GM21619 (cell line): ENCODE results near the gene KCNN3.
"Not testable (repeated sequence)": the region's sequence is repeated elsewhere in the genome, so short reads cannot be mapped to it uniquely, and the experiment has no call there.

Experiments
- ATAC-seq: cut with Tn5 transposase; IDR thresholded peaks from one replicate; pipeline ENCODE4 v1.9.1; 2021; ENCODE audit not compliant: unreplicated experiment

The KCNN3 gene

DNA sequence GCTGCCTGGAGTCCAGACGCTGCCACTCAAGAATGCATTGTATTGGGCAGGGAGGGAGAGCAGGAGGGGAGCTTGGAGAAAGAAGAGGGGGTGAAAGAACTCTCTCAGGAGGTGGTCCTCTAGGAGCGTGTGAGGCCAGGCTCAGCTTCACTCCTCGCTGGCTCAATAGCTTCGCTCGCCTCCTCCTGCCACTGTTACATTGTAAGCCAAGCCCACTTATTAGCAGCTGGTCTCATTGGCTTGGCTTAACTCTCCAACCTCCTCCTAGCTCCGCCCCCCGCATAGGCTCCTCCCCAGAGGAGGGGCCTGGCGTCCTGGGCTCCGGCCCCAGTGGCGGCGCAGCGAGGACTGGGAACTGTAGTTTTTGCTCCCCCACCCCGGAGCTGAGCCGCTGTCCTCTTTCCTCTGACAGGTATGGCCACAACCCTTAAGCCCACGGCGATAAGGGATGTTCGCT, at the start of gene KCNN3:
KCNN3 (minus strand) TSS at position 167 of the 457 bp plus-strand sequence. CDS start 317 bp downstream, outside the sequence.
- peak; percentile 68 for ATAC-seq

DNA sequence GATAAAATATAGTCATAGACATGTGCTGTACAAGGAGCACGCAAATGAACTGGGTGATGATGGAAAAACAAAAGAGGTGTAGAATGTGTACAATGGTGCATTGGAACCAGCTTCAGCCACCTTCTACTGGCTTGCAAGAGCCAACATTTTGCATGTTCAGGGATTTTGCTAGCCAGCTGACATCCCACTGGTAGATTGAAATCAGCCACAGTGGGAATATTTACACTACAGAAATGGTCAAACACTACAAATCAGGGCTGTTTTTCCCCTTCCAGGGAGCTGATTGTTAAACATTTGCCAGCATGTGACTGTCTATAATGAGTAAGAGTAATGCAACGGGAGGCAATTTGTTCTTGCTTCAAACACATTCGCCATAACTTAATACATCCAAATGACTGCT, 43.2 kb upstream of the KCNN3 start:
- no peak for ATAC-seq

DNA sequence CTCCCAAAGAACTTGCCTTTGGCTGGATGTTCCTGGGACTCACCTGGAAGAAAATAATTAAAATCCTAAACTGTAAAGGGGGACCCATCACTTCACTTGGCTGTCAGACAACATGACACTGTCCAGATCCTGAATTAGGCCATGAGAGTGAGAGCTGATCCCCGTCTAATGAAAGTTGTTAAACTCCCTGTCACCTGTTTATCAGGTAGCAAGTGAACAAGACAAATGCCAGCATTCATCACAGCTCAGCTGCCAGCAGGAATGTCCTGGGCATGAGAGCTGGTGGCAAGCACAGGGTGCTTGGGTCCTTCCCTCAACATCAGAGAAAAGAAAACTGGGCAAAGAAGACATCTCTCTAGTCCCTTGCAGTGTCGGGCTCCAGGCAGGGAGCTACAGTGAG, 42.7 kb upstream of the KCNN3 start:
- ATAC-seq = no peak

DNA sequence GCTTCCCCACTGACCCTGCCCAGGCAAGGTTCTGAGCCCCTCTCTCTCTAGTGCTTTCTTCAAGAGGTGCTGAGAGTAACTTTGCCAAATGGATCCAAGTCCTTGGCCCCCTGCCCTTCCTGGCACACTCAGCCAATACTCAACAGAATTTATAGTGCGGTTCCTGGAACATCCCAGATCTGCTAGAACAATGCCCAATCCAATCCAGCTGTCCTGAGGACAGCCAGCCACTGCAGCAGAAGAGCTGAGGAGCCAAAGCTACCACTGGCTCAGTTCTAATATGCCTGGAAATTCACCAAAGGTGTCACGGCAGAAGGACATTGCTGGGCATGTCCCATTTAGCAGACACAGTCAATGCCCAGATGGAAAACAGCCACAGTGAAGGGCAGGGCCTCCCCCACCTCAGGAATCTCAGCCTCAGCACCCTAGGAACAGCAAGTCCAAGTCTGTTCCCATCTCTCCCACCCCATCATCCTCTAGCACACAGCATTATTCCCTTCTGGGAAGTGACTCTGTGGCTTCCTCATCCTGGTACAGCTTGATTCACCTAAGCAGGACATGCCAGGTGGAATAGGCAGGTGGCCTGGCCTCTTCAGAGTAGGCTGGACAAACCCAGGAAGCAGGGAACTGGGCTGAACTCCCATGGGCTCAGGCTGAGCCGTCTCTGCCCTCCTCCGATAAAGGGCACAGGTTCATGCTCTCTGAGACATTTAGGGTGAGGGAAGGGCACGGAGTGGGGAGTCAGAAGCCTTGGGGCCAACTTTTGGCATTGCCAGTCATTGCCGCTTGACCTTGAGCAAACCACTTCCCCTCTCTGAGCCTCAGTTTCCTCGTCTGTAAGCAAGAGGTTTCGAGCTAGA, 41.8 kb upstream of the KCNN3 start:
- no peak for ATAC-seq

DNA sequence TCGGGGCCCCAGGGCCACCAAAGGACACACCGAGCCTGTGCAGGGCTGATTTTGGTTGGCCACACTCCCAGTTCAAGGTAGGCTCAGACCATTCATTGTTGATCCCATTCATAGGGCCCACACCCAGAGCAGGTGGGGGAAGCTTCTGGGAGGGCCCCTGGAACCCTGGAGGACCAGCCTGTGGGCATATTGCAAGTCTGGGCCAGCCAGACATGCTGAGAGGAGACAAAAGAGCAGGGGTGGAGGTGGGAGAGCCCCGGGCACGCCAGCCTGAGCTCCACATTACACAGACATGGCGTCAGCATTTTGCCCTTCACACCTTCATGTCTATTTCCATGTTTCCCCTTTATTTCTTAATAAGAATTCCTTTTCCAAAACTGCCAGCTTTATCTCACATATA, 40.8 kb upstream of the KCNN3 start:
- ATAC-seq = no peak

DNA sequence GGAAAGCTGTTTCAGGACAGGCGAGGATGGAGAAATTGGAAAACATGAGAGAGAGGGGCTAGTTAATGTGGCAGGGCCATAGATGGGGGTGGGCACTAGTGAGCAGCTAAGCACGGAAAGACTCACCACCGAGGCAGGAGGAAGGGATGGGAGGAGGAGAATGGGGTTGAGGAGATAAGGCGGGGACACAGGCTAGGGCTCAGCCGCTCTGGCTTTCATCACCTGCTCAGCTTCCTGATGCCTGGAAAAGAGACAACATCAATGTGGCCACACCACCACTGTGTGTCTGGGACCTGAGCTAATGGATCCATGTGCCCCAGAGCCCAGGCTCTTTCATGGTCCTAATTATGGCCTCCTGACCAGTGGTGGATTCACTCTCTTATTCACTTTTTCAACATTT, 38.9 kb upstream of the KCNN3 start:
- no peak for ATAC-seq

DNA sequence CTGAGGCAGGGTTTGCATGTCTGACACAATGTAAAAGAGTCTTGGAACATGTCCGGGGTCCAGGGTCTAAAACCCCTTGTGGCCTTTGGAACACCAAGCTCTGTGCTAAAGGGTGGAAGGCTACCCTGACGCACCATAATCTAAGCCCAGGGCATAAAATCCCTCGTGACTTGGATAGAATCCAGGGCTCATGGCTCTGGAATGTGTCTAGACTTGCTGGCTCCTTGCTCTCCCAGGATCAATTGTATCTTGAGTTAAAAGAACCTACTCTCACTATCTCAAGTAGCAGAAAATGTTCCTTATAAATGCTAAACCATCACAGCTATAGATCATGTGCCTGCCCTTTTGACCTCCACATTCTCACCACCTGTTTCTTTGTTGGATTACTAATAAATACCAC, 38.0 kb upstream of the KCNN3 start:
- ATAC-seq = not testable (repeated sequence)

DNA sequence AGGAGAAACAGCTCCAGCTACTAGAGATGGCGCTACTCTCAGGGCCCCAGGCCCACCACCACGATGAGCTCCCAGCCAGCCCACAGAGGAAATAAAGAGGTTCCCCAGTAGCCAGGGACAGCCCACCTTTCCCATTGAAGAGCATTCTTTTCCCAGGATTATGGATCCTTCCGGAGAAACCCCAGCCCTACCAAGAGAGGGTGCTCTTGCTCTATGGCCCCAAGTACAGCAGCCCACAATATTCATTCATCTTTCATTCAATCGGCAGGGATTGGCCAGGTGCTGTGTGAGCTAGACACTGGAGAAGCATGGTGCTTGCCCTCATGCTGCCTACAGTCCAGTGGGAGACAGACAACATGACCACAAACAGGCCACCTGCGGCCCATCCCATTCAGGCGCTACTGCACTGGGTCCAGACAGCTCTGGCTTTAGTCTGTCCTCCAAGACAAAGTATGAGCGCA, 36.6 kb upstream of the KCNN3 start:
- ATAC-seq = no peak

DNA sequence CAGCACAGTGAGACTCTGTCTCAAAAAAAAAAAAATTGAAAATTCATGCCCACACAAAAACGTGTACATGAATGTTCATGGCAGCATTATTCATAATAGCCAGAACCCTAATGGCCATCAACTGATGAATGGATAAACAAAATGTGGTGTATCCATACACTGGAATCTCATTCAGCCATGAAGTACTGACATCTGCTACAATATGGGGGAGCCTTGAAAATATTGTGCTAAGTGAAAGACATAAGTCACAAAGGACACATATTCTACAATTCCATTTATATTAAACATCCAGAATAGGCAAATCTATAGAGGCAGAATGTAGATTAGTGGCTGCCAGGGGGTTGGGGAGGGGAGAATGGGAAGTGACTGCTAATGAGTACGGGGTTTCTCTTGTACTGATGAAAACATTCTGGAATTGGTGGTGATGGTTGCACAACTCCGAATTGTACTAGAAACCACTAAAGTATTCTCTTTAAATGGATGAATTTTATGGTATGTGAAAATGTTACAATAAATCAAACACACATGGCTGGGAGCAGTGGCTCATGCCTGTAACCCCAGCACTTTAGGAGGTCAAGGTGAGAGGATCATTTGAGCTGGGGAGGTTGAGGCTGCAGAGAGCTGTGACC, 33.0 kb upstream of the KCNN3 start:
- ATAC-seq = no peak

DNA sequence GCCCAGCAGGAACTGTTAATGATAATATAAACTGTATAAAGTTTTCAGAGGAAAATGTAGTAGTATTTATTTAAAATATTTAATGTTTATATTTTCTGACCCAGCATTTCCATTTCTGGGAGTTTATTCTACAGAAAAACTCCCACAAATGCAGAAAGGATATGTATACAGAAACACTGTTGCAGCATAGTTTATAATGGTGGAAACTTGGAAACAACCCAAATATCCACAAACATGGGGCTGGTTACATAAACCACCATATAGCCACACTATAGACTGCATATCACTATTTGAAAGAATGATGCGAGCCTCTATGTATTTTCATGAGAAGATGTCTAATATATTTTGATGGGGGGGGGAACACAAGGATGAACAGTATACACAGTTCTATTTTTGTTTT, 31.5 kb upstream of the KCNN3 start:
- ATAC-seq = no peak

DNA sequence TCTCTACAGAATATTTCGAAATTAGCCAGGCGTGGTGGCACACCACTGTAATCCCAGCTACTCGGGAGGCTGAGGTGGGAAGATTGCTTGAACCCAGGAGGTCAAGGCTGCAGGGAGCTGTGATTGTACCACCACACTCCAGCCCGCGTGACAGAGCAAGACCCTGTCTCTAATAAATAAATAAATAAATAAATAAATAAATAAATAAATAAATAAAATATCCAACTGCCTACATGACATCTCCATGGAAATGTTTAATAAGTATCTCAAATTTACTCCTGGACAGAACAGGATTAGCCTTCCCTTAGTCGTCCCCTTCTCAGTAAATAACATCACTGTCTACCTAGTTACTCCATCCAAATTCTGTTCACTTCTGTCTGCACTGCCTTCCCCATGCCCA, 29.0 kb upstream of the KCNN3 start:
- ATAC-seq = no peak

DNA sequence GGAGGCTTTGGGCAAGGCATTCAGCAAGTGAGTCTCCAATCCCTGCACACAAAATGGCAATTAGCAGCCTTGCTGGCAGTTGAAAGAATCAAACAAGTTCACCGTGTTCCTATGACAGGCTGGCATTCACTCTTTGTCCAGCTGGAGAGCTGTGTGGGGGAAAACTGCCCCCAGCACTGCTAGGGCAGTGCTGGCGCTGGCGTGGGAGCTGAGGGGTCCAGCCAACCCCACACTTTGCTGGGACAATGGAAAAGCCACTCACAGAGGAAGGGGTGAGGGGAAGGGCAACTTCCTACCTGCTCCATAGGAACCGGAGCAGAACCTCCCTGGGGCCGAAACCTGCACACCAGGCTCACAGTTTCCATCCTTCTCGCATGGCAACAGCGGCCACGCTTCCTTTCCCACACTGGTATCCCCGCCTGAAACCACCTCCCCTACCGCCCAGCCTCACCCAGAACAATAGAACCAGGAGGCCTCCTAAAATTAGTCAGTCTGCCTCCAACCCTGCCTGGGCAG, 26.7 kb upstream of the KCNN3 start:
- ATAC-seq = no peak

DNA sequence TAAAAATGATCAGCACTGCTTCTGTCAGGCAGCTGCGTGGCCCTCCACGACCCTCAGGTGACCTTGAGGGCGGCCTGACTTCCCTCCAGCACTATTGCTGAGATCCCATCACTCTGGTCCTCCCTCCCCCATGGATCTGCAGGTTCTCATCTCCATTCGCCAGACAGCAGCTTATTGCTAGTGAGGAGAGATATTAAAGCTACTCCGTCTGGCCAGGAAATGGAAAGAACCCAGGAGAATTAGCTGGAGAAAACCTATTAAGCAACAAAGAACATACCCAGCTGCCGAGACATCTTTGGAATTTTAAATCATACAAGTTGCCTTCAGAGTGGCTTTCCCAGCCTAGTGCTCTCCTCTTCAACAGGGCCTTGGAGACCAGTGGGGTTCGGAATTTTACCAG, 25.7 kb upstream of the KCNN3 start:
- no peak for ATAC-seq

DNA sequence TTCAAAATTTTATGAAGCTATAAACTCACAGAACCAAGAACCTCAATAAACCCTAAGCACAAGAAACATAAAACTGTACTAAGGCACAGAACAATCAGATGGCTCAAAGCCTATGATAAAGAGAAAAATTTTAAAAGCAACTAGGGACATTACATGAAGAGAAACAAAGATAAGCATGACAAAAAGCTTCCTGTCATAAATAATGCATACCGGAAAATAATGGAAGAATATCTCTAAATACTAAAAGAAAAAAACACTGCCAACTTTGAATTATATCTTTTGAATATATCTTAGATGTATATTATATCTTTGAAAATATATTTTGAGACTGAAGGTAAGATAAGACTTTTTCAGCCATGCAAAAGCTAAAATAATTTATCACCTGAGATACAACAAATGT, 21.4 kb upstream of the KCNN3 start:
- no peak for ATAC-seq

DNA sequence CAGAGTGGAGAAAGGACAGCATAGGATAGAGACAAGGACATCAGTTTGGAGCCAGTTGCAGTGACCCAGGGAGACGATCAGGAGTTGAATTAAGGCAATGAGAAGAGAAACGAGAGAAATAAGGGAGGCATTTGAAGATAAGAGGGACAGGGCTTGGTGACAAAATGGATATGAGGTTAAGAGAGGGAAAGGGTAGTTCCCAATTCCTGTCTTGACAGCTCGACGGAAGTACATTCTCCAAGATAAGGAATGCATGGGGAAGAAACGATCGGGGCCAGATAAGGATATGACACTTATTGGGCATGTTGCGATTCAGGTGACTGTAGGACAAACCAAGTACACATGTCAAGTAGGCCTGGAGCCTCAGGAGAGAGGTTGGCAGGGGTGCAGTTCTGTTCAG, 18.7 kb upstream of the KCNN3 start:
- ATAC-seq = no peak

DNA sequence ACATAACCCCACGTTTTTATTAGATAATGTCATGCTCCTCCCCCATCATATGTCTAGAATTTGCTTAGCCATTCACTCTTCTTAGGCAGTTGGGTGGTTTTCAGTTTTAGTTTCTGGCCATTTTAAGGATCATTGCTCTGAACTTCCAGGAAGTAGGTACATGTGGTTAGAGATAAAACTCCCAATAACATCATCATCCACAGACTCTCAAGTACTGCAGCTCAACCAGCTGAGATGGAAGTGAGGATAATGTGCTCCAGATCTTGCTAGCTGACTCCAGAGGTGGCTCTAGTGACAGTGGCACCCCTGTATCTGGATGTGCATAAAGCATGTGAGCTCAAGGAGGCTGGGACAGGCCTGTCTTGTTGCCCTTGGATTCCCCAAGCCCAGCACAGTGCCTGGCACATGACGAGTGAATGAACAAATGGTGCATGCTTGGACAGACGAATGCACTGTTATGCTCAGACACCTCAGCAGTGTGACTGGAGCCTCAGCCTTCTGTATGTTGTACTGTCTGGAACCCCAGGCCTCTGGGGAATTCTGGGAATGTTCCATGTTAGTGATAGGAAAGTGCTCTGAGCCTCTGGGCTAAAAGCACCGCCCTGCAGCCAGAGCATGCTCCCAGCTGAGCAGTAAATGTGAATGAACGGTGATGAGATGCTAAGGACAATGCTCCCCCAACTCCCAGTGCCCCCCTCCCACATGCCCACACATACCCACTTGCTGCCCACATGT, 16.4 kb upstream of the KCNN3 start:
- ATAC-seq = no peak

DNA sequence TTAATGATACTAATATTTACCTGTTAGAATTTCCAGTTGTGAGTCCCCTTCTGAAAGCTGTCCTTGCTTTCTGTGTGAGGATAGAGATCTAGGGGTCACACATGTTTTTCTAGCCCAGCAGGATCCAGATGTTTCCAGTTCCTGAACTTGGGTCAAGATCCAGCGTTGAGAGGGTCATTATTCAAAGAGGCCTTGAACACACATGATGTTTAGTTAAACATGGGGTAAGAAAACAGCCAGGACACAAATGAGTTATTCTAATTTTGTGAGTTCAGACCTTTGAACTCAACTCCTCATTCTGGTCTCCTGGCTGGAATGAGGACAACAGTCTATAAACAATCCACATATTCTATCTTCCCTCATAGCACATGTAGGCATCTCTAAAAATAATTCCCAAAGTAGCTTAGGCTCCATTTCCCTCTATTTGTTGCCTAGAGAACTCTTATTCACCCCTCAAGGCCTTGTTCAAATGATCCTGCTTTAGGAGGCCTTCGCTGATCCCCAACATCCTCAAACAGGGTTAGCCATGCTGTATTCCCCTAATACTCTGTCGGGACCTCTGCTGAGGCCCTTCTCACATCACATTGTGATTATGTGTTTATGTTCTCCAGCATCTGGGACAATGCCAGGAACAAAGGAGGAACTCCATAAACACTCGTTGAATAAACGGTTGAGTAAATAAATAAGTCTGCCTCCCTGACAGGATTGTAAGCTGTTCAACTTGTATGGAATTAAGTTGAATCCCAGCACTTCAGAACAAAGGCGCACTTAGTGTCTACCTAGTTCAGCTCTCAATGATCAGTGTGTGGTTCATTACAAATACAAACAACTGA, 15.0 kb upstream of the KCNN3 start:
- ATAC-seq = no peak

DNA sequence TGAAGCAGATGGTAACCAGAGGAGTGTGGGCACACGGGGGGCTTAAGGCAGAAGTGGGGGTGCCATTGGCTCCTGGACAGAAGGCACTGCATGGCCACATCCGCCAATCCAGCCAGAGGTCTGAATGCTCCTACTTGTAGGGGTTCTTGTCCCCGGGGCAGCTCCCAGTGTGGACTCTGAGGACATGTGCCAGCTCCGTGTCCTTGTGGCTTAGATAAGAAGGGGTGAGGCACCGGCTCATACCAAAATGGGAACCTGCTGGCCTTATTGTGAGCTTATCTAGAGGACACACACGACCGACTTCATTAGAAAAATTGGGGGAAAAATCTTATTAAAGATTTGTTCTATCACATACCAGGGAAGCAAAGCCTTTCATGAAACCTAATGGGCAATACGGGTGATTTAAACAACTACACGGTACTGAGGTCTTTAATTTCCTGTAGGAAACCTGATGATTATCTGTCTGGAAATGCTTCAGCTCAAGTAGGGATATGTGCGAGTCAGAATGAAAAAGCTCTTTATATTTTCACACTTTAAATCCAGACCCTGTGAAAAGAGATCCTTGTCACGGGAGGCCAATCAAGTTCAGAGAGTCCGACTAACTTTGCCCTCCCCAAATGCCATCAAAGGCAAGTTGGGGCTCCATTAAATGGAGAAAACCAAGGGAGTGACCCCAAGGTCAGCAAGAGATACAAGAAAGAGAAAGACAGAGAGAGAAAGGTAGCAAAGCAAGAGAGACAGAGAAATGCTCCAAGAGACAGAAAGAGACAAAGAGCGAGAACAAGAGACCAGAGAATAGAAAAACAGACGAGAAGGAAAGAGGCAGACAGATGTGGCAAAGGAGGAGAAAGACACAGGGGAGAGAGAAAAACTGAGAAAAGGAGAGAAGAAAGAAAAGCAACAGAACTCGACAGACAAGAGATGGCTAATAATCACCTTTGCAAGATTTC, 14.1 kb upstream of the KCNN3 start:
- ATAC-seq = no peak

DNA sequence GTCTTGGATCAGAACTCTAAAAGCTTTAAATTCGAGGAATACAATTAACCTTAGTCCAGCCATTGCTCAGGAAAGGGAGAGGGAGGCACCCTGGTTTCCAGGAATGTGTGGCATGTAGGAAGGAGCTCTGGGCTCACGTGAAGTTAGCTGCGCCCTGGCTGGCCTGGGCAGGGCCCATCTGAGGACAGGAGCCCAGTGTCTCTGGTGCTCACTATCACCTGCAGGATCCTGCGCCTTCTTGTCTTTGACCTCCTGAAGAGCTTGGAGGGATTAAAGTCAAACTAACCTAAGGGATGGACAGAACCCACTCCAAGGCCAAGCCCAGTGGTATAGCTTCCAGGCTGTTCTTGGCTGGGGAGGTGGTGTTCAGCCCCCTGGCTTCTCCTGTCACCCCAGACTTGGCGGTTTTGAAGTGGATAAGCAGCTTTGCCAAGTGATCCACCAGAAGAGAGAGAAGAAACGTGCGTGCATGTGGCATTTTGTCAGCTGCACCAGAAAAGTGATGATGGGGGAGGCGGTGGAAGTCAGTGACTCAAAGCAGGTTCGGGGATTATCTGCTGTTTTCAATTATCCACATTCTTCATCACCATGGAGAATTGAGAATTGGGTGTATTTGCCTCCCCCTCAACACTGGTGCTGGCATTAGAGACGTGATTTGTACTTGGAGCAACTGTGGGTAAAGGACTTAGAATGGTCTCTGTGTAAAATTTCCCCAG, 11.9 kb upstream of the KCNN3 start:
- no peak for ATAC-seq
